Measurements from ENCODE around the gene EFNA3. TPM values are rescaled to one million over a fixed set of nuclear protein-coding genes. Genes with fewer than 3 reads are reported as not detected.
A peak's percentile ranks its signal among the peaks of the same experiment; 100 is the strongest.

EFNA3 gene
- total and polyA plus RNA-seq, 2 experiments from 2014 or later: 10.3 to 13.6 TPM

- peak overlapping the region; percentile 83 for H3K4me3 ChIP-seq
- H2AFZ ChIP-seq: no peak overlapping the region
- peaks cover 70% of the 10 kb centered on the region for H3K27me3 ChIP-seq (ENCODE audit: insufficient read depth)
- Mint-ChIP-seq H3K9me3 (no peaks in the 10 kb centered on the region), H3K4me3 (peak overlapping the region; percentile 67), H3K27ac (no peak overlapping the region), H3K4me1 (peaks cover 43% of the 10 kb centered on the region), H3K36me3 (ENCODE audit: low read depth) (no peaks in the 10 kb centered on the region; the same call in 2 of the 3 replicates), H3K27me3 (ENCODE audit: insufficient read depth, low read depth, poor library complexity) (peaks cover 81% of the 10 kb centered on the region)
- peaks cover 18% of the 10 kb centered on the region; the same call in 1 of the 2 replicates for H3F3A ChIP-seq (replicated peaks; ENCODE audit: low read depth)
- H3K27ac ChIP-seq (ENCODE audit: low read depth): no peak overlapping the region
- DNase-seq (ENCODE audit: low spot score): no peak
- no peaks in the 10 kb centered on the region for H3K9me2 ChIP-seq (ENCODE audit: insufficient read depth)
- H3K4me1 ChIP-seq (ENCODE audit: insufficient read depth): peaks cover 28% of the 10 kb centered on the region
- H4K20me1 ChIP-seq (replicated peaks; ENCODE audit: insufficient read depth): peaks cover 6% of the 10 kb centered on the region; the same call in 1 of the 2 replicates
- TF ChIP-seq EZH2 (IDR thresholded peaks at IDR 0.05; ENCODE audit: low read depth, unreplicated experiment) (peak; percentile 94), NANOG (IDR thresholded peaks at IDR 0.05; ENCODE audit: borderline replicate concordance) (no peak), POLR2AphosphoS5 (IDR thresholded peaks at IDR 0.05; ENCODE audit: low read depth) (no peak), CREB1 (CRISPR knock-in tag; IDR thresholded peaks at IDR 0.05; ENCODE audit: low read depth) (no peak), ZNF114 (CRISPR knock-in tag; IDR thresholded peaks at IDR 0.05) (no peak), ETS1 (IDR thresholded peaks at IDR 0.05) (no peak), ZNF462 (CRISPR knock-in tag; IDR thresholded peaks at IDR 0.05) (no peak), CTCF (conservative IDR thresholded peaks at IDR 0.05; ENCODE audit: low read depth in 2 of 2) (no peak), EZH2phosphoT487 (IDR thresholded peaks at IDR 0.05; ENCODE audit: unreplicated experiment) (peak; percentile 86), STAT1 (IDR thresholded peaks at IDR 0.05; ENCODE audit: unreplicated experiment) (no peak), ZNF331 (CRISPR knock-in tag; IDR thresholded peaks at IDR 0.05; ENCODE audit: low read depth) (no peak), JUNB (IDR thresholded peaks at IDR 0.05; ENCODE audit: unreplicated experiment) (no peak)
- TF ChIP-seq, protein P1, sequence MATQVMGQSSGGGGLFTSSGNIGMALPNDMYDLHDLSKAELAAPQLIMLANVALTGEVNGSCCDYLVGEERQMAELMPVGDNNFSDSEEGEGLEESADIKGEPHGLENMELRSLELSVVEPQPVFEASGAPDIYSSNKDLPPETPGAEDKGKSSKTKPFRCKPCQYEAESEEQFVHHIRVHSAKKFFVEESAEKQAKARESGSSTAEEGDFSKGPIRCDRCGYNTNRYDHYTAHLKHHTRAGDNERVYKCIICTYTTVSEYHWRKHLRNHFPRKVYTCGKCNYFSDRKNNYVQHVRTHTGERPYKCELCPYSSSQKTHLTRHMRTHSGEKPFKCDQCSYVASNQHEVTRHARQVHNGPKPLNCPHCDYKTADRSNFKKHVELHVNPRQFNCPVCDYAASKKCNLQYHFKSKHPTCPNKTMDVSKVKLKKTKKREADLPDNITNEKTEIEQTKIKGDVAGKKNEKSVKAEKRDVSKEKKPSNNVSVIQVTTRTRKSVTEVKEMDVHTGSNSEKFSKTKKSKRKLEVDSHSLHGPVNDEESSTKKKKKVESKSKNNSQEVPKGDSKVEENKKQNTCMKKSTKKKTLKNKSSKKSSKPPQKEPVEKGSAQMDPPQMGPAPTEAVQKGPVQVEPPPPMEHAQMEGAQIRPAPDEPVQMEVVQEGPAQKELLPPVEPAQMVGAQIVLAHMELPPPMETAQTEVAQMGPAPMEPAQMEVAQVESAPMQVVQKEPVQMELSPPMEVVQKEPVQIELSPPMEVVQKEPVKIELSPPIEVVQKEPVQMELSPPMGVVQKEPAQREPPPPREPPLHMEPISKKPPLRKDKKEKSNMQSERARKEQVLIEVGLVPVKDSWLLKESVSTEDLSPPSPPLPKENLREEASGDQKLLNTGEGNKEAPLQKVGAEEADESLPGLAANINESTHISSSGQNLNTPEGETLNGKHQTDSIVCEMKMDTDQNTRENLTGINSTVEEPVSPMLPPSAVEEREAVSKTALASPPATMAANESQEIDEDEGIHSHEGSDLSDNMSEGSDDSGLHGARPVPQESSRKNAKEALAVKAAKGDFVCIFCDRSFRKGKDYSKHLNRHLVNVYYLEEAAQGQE (IDR thresholded peaks at IDR 0.05; ENCODE audit: unreplicated experiment): no peak
- peak overlapping the region; percentile 92 for H3K4me2 ChIP-seq
- no peak for ATAC-seq
- no peaks in the 10 kb centered on the region for H3K79me2 ChIP-seq (replicated peaks; ENCODE audit: insufficient read depth)
- H3K36me3 ChIP-seq (ENCODE audit: insufficient read depth): no peaks in the 10 kb centered on the region
Measured at GRCh38 chr1:155082301-155083051, 3.8 kb downstream of the EFNA3 start.
